ENCODE measurements around the gene TMED3. TPM values are rescaled to one million over a fixed set of nuclear protein-coding genes. Genes with fewer than 3 reads are reported as not detected.

The TMED3 gene
- total RNA-seq, 1 donor, result 97.4 TPM

DNA sequence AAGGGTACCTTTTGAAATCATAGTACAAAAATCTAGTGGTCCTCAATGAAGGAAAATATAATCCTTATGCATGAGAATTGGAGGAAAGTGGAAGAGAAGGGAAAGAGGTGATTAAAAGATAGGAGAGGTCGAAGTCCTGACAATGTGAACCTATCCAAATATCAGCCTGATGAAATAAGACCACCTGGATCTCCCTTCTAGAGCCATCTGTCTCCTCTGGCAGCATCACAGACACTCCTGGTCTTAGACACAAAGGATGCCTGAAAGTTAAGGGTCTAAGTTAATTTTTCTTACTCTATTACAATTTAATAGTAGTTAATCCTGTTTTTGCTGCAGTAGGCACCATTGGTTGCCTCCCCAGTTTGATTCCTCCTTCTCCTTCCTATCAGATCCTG, 11.1 kb upstream of the TMED3 start:
- no peak overlapping the region for H3K4me3 ChIP-seq (ENCODE audit: low read depth, low read length)
- DNase-seq (ENCODE audit: low read depth), result no peak
- TF ChIP-seq, protein P1, sequence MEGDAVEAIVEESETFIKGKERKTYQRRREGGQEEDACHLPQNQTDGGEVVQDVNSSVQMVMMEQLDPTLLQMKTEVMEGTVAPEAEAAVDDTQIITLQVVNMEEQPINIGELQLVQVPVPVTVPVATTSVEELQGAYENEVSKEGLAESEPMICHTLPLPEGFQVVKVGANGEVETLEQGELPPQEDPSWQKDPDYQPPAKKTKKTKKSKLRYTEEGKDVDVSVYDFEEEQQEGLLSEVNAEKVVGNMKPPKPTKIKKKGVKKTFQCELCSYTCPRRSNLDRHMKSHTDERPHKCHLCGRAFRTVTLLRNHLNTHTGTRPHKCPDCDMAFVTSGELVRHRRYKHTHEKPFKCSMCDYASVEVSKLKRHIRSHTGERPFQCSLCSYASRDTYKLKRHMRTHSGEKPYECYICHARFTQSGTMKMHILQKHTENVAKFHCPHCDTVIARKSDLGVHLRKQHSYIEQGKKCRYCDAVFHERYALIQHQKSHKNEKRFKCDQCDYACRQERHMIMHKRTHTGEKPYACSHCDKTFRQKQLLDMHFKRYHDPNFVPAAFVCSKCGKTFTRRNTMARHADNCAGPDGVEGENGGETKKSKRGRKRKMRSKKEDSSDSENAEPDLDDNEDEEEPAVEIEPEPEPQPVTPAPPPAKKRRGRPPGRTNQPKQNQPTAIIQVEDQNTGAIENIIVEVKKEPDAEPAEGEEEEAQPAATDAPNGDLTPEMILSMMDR (IDR thresholded peaks at IDR 0.05; ENCODE audit: insufficient read depth, low read length), result no peak

DNA sequence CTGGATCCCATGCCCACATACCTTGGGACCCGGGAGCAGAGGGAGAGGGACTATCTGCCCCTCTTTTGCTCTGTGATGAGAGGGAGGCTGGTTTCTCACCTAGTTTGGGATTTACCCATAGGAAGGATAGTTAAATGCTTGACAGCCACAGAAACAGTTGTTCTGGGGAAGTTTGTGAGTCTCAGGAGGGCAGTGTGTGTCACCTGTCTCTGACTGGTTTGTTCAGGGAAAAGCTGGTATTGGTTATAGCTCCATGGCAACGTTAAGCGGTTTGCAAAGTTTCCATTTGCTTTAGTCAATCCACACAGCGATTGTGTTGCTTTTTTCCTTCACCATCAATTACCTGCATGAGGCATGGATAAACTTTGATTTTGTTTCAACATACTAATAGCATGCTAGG, 3.7 kb upstream of the TMED3 start:
- TF ChIP-seq, protein P1 (IDR thresholded peaks at IDR 0.05; ENCODE audit: insufficient read depth, low read length), result no peak
- no peak overlapping the region for H3K4me3 ChIP-seq (ENCODE audit: low read depth, low read length)
- DNase-seq (ENCODE audit: low read depth), result no peak

DNA sequence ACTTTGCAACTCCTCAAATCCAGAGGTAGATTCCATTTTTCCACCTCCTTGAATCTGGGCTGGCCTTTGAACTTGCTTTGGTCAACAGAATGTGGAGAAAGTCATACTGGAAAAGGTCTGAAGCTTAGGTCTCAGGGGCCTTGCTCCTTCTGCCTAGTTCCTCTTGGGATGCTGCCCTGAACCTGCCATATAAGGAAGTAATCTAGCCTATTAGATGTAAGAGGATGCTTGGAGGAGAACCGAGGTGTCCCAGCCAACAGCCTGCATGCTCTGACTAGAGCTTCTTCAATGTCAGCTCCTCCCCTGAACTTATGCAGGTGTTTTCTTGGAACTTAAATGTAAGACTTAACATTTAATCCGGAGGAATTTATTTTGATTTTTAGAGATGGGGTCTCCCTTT, 2.0 kb upstream of the TMED3 start:
- DNase-seq (ENCODE audit: low read depth), result no peak
- H3K4me3 ChIP-seq (ENCODE audit: low read depth, low read length), result no peak overlapping the region
- TF ChIP-seq, protein P1 (IDR thresholded peaks at IDR 0.05; ENCODE audit: insufficient read depth, low read length), result no peak

DNA sequence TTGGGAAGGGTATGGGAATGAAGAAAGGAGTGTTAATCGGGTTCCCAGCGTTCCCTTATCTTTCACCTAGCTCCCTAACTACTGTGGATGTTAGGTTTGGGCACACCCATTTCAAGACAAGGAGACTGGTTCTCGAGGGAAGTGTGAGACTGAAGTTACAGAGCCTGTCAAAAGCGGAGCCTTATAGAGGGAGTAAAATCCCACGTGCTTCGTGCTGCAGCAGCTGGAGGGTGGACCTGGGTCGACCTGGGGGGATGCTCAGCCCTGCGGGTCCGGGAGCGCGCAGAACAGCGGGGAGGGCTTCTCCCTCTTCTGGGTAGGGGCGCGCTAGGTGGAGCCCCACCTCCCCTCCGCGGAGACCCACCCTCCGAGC, 314 bp upstream of the TMED3 start:
- peak overlapping the region; percentile 97 for H3K4me3 ChIP-seq (ENCODE audit: low read depth, low read length)
- DNase-seq (ENCODE audit: low read depth), result peak; percentile 25
- TF ChIP-seq, protein P1 (IDR thresholded peaks at IDR 0.05; ENCODE audit: insufficient read depth, low read length), result no peak

DNA sequence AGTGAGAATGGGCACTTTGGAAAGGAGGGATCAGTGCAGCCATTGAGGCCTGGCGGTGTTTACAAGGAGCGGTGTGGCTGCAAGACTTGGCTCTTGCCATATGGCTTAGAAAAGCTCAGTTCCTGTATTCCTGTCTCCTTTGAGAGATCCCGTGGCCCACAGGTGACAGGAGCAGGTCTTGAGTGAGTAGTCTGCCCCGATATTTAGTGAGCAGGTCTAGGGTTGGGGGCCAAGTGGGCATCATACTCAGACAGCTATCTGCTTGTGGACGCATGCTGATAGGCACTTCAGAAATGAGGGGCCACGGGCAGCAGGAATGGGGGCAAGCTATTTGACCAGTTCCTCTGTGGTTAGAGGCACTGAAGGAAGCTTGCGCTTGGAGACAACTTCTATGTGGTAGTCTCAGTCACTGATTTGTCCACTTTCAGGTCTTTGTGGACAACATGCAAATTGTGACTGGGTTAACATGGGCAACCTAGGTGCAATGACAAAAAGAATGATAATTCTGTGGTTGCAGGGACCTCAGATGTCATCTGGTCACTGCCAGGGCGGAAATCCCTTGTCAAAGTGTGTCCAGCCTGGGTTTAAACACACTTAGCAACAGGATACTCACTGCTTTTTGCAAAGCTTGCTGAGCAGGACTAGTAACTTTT, 1.1 kb downstream of the TMED3 start:
- H3K4me3 ChIP-seq (ENCODE audit: low read depth, low read length), result peak overlapping the region; percentile 97
- peak; percentile 7 for DNase-seq (ENCODE audit: low read depth)
- TF ChIP-seq, protein P1 (IDR thresholded peaks at IDR 0.05; ENCODE audit: insufficient read depth, low read length), result no peak

DNA sequence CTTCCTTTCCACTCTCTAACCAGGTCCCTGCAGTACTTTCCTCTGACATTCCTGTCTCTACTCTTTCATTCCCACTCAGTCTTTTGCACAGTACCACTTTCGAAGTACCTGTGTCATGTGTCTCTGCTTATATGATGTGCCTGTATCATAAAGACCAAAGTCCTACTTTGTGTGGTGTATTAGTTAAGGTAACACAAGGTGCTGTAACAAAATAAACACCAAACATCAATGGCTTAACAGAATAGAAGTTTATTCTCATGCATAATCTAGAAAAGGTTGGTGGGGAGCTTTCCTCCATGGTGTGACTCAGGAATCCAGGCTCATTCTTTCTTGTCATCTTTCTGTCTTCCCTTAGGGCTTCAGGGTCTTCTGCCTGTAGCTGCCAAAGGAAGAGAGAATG, 3.3 kb downstream of the TMED3 start:
- H3K4me3 ChIP-seq (ENCODE audit: low read depth, low read length), result no peak overlapping the region
- TF ChIP-seq, protein P1 (IDR thresholded peaks at IDR 0.05; ENCODE audit: insufficient read depth, low read length), result no peak
- DNase-seq (ENCODE audit: low read depth), result no peak

DNA sequence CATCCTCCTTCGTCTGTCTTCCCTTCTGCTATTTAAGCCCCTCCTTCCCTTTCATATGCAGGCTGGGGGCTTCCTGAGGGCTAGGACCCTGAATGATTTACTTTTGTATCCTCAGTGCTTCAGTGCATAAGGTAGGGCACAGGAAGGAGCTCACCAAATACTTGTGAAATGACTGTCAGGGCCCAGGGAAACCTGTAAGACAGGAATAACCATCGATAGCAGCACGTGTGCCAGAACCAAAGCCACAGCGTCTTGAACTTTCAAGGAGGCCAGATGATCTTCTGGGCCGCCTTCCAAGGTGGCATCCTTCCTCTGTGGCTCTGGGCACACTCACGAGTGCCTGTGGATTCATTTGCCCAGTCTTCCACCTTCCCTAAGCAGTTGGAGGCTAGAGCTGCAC, 3.9 kb downstream of the TMED3 start:
- TF ChIP-seq, protein P1 (IDR thresholded peaks at IDR 0.05; ENCODE audit: insufficient read depth, low read length), result no peak
- no peak for DNase-seq (ENCODE audit: low read depth)
- H3K4me3 ChIP-seq (ENCODE audit: low read depth, low read length), result no peak overlapping the region
